Esophagus squamous epithelium (tissue), 4 donors: ENCODE results near the gene ZSCAN25.

Experiments used
- POLR2A ChIP-seq, 4 donors: fragments of 450-650 bp; IDR thresholded peaks; one replicate each; pipeline ENCODE4 v1.6.1; 2017; ENCODE audit warnings: antibody characterized with exemption in 4 of 4, mild to moderate bottlenecking in 4 of 4, moderate library complexity in 3 of 4
- TF ChIP-seq, protein P1 (sequence below), 6 experiments: fragments of 450-650 bp in 4 of 6; fragments of 200-600 bp in 2 of 6; sonication (generic) in 2 of 6; IDR thresholded peaks; one replicate each; pipeline ENCODE4 v1.5.1; 2016 to 2019; ENCODE audit warnings: antibody characterized with exemption in 6 of 6, mild to moderate bottlenecking in 4 of 6, moderate library complexity in 4 of 6

DNA sequence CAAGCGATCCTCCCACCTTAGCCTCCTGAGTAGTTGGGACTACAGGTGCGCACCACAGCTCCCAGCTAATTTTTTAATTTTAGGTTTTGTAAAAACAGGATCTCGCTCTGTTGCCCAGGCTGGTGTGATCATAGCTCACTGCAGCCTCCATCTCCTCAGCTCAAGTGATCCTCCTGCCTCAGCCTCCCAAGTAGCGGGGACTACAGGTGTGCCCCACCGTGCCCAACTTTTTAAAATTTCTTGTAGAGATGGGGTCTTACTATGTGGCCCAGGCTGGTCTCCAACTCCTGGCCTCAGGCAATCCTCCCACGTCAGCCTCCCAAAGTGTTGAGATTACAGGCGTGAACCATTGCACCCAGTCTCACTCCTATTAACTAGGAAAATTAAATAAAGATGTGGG is 11.2 kb upstream of the ZSCAN25 start:
- TF ChIP-seq, protein P1, sequence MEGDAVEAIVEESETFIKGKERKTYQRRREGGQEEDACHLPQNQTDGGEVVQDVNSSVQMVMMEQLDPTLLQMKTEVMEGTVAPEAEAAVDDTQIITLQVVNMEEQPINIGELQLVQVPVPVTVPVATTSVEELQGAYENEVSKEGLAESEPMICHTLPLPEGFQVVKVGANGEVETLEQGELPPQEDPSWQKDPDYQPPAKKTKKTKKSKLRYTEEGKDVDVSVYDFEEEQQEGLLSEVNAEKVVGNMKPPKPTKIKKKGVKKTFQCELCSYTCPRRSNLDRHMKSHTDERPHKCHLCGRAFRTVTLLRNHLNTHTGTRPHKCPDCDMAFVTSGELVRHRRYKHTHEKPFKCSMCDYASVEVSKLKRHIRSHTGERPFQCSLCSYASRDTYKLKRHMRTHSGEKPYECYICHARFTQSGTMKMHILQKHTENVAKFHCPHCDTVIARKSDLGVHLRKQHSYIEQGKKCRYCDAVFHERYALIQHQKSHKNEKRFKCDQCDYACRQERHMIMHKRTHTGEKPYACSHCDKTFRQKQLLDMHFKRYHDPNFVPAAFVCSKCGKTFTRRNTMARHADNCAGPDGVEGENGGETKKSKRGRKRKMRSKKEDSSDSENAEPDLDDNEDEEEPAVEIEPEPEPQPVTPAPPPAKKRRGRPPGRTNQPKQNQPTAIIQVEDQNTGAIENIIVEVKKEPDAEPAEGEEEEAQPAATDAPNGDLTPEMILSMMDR (IDR thresholded peaks at IDR 0.05) = no peak
- TF ChIP-seq POLR2A (IDR thresholded peaks at IDR 0.05) = no peak
